Measurements from ENCODE around the gene FAM25G. TPM values are rescaled to one million over a fixed set of nuclear protein-coding genes. Genes with fewer than 3 reads are reported as not detected.

Gene FAM25G
- total RNA-seq, 6 experiments from 2014 or later = not detected

DNA sequence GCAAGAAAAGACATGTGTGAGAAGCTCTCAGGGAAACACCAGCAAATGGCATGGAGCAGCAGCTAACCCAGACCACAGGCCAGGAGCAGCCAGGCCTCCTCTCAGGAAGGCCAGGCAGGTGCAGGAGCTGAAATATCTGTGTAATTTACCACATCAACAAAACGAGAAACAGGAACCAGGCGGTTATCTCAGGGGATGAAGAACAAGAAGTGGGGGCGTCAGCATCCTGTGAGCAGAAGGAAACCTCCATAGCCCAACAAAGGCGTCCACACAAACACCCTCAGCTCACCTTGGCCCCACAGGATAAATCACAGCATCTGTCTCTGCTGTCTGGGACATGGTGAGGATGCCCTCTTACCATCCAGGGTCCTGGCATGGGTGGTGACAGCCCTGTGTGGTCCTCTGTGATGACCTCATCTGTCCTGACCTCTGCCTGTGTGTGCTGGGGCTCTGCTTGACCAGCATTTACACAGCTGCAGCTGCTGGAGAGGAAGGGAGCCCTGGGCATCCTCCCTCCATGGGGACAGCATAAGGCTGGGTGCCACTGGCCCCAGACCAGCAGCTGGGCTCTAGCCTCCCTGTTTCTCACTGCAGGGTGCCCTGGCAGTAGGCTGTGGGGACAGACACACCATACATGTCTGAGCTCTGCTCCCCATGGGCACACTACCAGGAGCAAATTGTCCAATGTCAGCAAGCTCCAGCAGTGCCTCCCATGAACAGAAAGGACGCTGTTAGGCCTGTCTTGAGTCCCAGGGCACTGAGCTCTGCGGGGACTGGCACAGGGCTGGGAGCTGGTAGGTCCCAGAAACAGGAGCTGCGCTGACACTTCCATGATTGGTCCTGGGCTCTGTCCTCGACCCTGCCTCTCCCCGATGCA lies 42.2 kb downstream of the FAM25G start:
- no peak overlapping the region for H3K27ac Mint-ChIP-seq

DNA sequence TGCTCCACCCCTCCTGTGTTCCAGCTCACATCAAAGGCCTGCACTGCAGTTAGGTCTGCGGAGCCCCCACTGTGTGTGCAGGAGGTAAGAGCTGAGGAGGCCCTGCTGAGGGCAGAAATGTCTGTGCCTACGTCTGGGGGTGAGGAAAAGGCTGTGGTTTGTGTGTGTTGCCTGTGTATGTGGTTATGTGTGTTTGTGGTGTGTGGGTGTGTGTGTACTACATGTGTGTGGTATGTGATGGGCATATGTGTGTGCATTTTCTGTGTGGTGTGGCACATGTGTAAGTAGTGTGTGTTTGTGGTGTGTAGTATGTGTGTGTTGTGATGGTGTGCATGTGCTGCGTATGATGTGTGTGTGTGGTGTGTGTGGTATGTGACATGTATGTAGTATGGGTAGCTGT lies 43.8 kb downstream of the FAM25G start:
- TF ChIP-seq, protein P1, sequence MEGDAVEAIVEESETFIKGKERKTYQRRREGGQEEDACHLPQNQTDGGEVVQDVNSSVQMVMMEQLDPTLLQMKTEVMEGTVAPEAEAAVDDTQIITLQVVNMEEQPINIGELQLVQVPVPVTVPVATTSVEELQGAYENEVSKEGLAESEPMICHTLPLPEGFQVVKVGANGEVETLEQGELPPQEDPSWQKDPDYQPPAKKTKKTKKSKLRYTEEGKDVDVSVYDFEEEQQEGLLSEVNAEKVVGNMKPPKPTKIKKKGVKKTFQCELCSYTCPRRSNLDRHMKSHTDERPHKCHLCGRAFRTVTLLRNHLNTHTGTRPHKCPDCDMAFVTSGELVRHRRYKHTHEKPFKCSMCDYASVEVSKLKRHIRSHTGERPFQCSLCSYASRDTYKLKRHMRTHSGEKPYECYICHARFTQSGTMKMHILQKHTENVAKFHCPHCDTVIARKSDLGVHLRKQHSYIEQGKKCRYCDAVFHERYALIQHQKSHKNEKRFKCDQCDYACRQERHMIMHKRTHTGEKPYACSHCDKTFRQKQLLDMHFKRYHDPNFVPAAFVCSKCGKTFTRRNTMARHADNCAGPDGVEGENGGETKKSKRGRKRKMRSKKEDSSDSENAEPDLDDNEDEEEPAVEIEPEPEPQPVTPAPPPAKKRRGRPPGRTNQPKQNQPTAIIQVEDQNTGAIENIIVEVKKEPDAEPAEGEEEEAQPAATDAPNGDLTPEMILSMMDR (IDR thresholded peaks at IDR 0.05) = no peak
- peaks cover 12% of the 10 kb centered on the region for H3K9me3 Mint-ChIP-seq

More for the DNA sequence above, 42.2 kb downstream of the FAM25G start:
- Mint-ChIP-seq H3K9me3 (peaks cover 12% of the 10 kb centered on the region), H3K36me3 (ENCODE audit: low read depth) (peaks cover 11% of the 10 kb centered on the region), H3K27me3 (ENCODE audit: insufficient read depth) (peaks cover 16% of the 10 kb centered on the region), H3K4me3 (no peak overlapping the region), H3K4me1 (ENCODE audit: low read depth) (no peaks in the 10 kb centered on the region)
- TF ChIP-seq, protein P1 (IDR thresholded peaks at IDR 0.05) = no peak
- DNase-seq = no peak

GRCh38 chr10:47447209-47447608 lies 44.3 kb downstream of the FAM25G start:
- H3K4me1 Mint-ChIP-seq (ENCODE audit: low read depth) = no peaks in the 10 kb centered on the region
- H3K36me3 Mint-ChIP-seq (ENCODE audit: low read depth) = peaks cover 11% of the 10 kb centered on the region
- H3K4me3 Mint-ChIP-seq = no peak overlapping the region
- peaks cover 12% of the 10 kb centered on the region for H3K9me3 Mint-ChIP-seq
- peaks cover 11% of the 10 kb centered on the region for H3K27me3 Mint-ChIP-seq (ENCODE audit: insufficient read depth)
- H3K27ac Mint-ChIP-seq = no peak overlapping the region
- TF ChIP-seq, protein P1 (IDR thresholded peaks at IDR 0.05) = no peak
- no peak for DNase-seq

More for the DNA sequence above, 43.8 kb downstream of the FAM25G start:
- H3K27me3 Mint-ChIP-seq (ENCODE audit: insufficient read depth) = peaks cover 9% of the 10 kb centered on the region
- DNase-seq = no peak
- peaks cover 11% of the 10 kb centered on the region for H3K36me3 Mint-ChIP-seq (ENCODE audit: low read depth)
- H3K4me3 Mint-ChIP-seq = no peak overlapping the region
- H3K27ac Mint-ChIP-seq = no peak overlapping the region
- no peaks in the 10 kb centered on the region for H3K4me1 Mint-ChIP-seq (ENCODE audit: low read depth)

DNA sequence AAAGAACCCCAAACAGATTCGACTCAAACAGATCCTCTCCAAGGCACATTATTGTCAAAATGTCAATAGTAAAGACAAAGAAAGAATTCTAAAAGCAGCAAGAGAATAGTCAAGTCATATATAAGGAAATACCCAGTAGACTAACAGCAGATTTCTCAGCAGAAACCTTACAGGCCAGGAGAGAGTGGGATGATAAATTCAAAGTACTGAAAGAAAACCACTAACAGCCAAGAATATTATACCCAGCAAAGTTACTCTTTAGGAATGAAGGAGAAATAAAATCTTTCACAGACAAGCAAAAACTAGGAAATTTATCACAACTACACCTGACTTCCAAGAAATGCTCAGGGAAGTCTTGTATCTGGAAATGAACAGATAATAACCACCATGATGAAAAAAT lies 45.8 kb downstream of the FAM25G start:
- H3K27ac Mint-ChIP-seq = no peak overlapping the region
- H3K4me3 Mint-ChIP-seq = no peak overlapping the region
- peaks cover 11% of the 10 kb centered on the region for H3K36me3 Mint-ChIP-seq (ENCODE audit: low read depth)
- H3K4me1 Mint-ChIP-seq (ENCODE audit: low read depth) = no peaks in the 10 kb centered on the region
- peaks cover 15% of the 10 kb centered on the region for H3K27me3 Mint-ChIP-seq (ENCODE audit: insufficient read depth)
- TF ChIP-seq, protein P1 (IDR thresholded peaks at IDR 0.05) = no peak
- peaks cover 12% of the 10 kb centered on the region for H3K9me3 Mint-ChIP-seq
- DNase-seq = no peak

- Mint-ChIP-seq H3K4me1 (ENCODE audit: low read depth) (no peaks in the 10 kb centered on the region), H3K9me3 (peaks cover 12% of the 10 kb centered on the region), H3K27ac (no peak overlapping the region), H3K36me3 (ENCODE audit: low read depth) (peaks cover 11% of the 10 kb centered on the region), H3K4me3 (no peak overlapping the region), H3K27me3 (ENCODE audit: insufficient read depth) (peaks cover 10% of the 10 kb centered on the region)
- TF ChIP-seq, protein P1 (IDR thresholded peaks at IDR 0.05) = no peak
- DNase-seq = no peak
These were observed 47.5 kb downstream of the FAM25G start for GRCh38 chr10:47444047-47444446.
